Loucy (cell line): ENCODE data around the gene ZSCAN32.

ENCODE experiments used
- H2AFZ ChIP-seq: fragments of 200-600 bp; sonication (generic); 2 replicates; pipeline ENCODE4 v1.6.0; 2016; ENCODE audit warnings: antibody characterized with exemption, mild to moderate bottlenecking, low read length, moderate library complexity
- H3F3A ChIP-seq: fragments of 200-600 bp; 2 replicates; pipeline ENCODE4 v1.6.0; 2016; ENCODE audit warnings: antibody characterized with exemption, low read depth, mild to moderate bottlenecking
- H3K27me3 ChIP-seq: fragments of 200-600 bp; sonication (generic); 2 replicates; pipeline ENCODE4 v1.6.1; 2014; ENCODE audit warnings: low read length, mild to moderate bottlenecking; ENCODE audit not compliant: insufficient read depth, poor library complexity, severe bottlenecking
- H3K36me3 ChIP-seq: fragments of 200-600 bp; sonication (generic); 2 replicates; pipeline ENCODE4 v1.6.1; 2016; ENCODE audit warnings: low read length; ENCODE audit not compliant: insufficient read depth
- H3K4me1 ChIP-seq: fragments of 200-600 bp; sonication (generic); 2 replicates; pipeline ENCODE4 v1.5.1; 2014; ENCODE audit warnings: low read length, mild to moderate bottlenecking; ENCODE audit not compliant: insufficient read depth, poor library complexity, severe bottlenecking
- H3K4me2 ChIP-seq: fragments of 200-600 bp; sonication (generic); 2 replicates; pipeline ENCODE4 v1.6.0; 2014; ENCODE audit warnings: antibody characterized with exemption, low read length, low read depth, mild to moderate bottlenecking; ENCODE audit not compliant: poor library complexity, severe bottlenecking
- H3K4me3 ChIP-seq: fragments of 200-600 bp; sonication (generic); 2 replicates; pipeline ENCODE4 v1.5.1; 2014; ENCODE audit warnings: low read length, mild to moderate bottlenecking, mixed read lengths; ENCODE audit not compliant: poor library complexity, severe bottlenecking
- H3K79me2 ChIP-seq: fragments of 200-600 bp; sonication (generic); 2 replicates; pipeline ENCODE4 v1.6.1; 2014; ENCODE audit warnings: low read length; ENCODE audit not compliant: insufficient read depth
- H3K9ac ChIP-seq: fragments of 200-600 bp; sonication (generic); 2 replicates; pipeline ENCODE4 v1.6.0; 2014; ENCODE audit warnings: mild to moderate bottlenecking, low read depth, low read length, moderate library complexity; ENCODE audit not compliant: poor library complexity, severe bottlenecking
- H3K9me2 ChIP-seq: fragments of 200-600 bp; sonication (generic); replicated peaks from 2 replicates; pipeline ENCODE4 v1.6.1; 2016; ENCODE audit warnings: low read depth, low read length, mixed read lengths
- H3K9me3 ChIP-seq: fragments of 200-600 bp; sonication (generic); 2 replicates; pipeline ENCODE4 v1.6.1; 2014; ENCODE audit warnings: mild to moderate bottlenecking, antibody characterized with exemption, low read length, low read depth; ENCODE audit not compliant: insufficient read depth
- H4K20me1 ChIP-seq: fragments of 200-600 bp; sonication (generic); 2 replicates; pipeline ENCODE4 v1.6.0; 2014; ENCODE audit warnings: antibody characterized with exemption, low read length, mild to moderate bottlenecking; ENCODE audit not compliant: insufficient read depth, poor library complexity, severe bottlenecking
- EZH2phosphoT487 ChIP-seq: fragments of 200-600 bp; IDR thresholded peaks from 2 replicates; pipeline ENCODE4 v1.6.1; 2018; ENCODE audit warnings: antibody characterized with exemption, mild to moderate bottlenecking, moderate library complexity, borderline replicate concordance
- TF ChIP-seq, protein P1 (sequence below): fragments of 200-600 bp; sonication (generic); conservative IDR thresholded peaks from 2 replicates; pipeline ENCODE4 v1.5.1; 2014; ENCODE audit warnings: mild to moderate bottlenecking, antibody characterized with exemption, low read length

The ZSCAN32 gene

GRCh38 chr16:3400446-3400778, 392 bp downstream of the ZSCAN32 start:
- Histone ChIP-seq H3F3A (no peaks in the 10 kb centered on the region), H4K20me1 (no peaks in the 10 kb centered on the region), H3K9me3 (no peaks in the 10 kb centered on the region), H3K4me2 (peak overlapping the region; percentile 79), H3K79me2 (peaks cover 33% of the 10 kb centered on the region), H3K4me1 (peaks cover 4% of the 10 kb centered on the region), H3K9me2 (no peaks in the 10 kb centered on the region), H3K27me3 (no peaks in the 10 kb centered on the region), H2AFZ (peak overlapping the region; percentile 82), H3K9ac (peak overlapping the region; percentile 86), H3K4me3 (peak overlapping the region; percentile 98), H3K36me3 (no peaks in the 10 kb centered on the region)
- TF ChIP-seq, protein P1, sequence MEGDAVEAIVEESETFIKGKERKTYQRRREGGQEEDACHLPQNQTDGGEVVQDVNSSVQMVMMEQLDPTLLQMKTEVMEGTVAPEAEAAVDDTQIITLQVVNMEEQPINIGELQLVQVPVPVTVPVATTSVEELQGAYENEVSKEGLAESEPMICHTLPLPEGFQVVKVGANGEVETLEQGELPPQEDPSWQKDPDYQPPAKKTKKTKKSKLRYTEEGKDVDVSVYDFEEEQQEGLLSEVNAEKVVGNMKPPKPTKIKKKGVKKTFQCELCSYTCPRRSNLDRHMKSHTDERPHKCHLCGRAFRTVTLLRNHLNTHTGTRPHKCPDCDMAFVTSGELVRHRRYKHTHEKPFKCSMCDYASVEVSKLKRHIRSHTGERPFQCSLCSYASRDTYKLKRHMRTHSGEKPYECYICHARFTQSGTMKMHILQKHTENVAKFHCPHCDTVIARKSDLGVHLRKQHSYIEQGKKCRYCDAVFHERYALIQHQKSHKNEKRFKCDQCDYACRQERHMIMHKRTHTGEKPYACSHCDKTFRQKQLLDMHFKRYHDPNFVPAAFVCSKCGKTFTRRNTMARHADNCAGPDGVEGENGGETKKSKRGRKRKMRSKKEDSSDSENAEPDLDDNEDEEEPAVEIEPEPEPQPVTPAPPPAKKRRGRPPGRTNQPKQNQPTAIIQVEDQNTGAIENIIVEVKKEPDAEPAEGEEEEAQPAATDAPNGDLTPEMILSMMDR, result no peak
- no peak for TF ChIP-seq EZH2phosphoT487

- H2AFZ ChIP-seq, result no peak overlapping the region
- peaks cover 4% of the 10 kb centered on the region; the same call in 1 of the 2 replicates for H3K36me3 ChIP-seq
- H3K9ac ChIP-seq, result no peak overlapping the region
- no peaks in the 10 kb centered on the region for H3K79me2 ChIP-seq
- no peaks in the 10 kb centered on the region for H3K27me3 ChIP-seq
- no peak overlapping the region for H3K4me2 ChIP-seq
- peaks cover 4% of the 10 kb centered on the region for H3K4me1 ChIP-seq
- no peak overlapping the region for H3K4me3 ChIP-seq
- H3K9me2 ChIP-seq, result no peaks in the 10 kb centered on the region
- no peaks in the 10 kb centered on the region for H4K20me1 ChIP-seq
- no peaks in the 10 kb centered on the region for H3K9me3 ChIP-seq
- TF ChIP-seq, protein P1, result no peak
- no peak for TF ChIP-seq EZH2phosphoT487
- H3F3A ChIP-seq, result no peaks in the 10 kb centered on the region
These were observed 11.0 kb downstream of the ZSCAN32 start for GRCh38 chr16:3389663-3390338.

DNA sequence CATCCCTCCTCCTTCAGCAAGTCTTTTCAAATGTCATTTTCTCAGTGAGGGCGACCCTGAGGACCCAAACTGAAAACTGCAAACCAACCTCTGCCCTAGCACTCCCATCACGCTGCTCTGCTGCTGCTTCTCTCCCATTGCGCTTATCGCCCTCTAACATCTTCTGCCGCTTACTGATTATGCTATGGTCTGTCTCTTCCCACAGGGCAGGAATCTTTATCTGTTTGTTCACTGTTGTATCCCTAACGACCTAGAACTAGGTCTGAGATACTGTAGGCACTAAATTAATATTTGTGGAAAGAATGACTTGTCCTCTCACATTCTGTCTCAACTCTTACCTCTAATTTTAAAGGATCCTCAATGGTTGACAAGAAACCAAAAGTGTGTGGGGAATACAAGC, 12.5 kb downstream of the ZSCAN32 start:
- peaks cover 3% of the 10 kb centered on the region; the same call in 1 of the 2 replicates for H3K9me3 ChIP-seq

More for the DNA sequence above, 12.5 kb downstream of the ZSCAN32 start:
- Histone ChIP-seq H3F3A (no peaks in the 10 kb centered on the region), H3K9ac (no peak overlapping the region), H3K36me3 (peaks cover 15% of the 10 kb centered on the region; the same call in 1 of the 2 replicates), H3K9me2 (no peaks in the 10 kb centered on the region), H4K20me1 (no peaks in the 10 kb centered on the region), H2AFZ (no peak overlapping the region), H3K79me2 (no peaks in the 10 kb centered on the region), H3K4me3 (no peak overlapping the region), H3K4me1 (no peaks in the 10 kb centered on the region), H3K27me3 (no peaks in the 10 kb centered on the region), H3K4me2 (no peak overlapping the region)
- TF ChIP-seq EZH2phosphoT487, result no peak
- TF ChIP-seq, protein P1, result no peak
